ENCODE measurements around the gene CCDC192.

GRCh38 chr5:127840809-127841208 is 137.6 kb downstream of the CCDC192 start:
- TF ChIP-seq, protein P1, sequence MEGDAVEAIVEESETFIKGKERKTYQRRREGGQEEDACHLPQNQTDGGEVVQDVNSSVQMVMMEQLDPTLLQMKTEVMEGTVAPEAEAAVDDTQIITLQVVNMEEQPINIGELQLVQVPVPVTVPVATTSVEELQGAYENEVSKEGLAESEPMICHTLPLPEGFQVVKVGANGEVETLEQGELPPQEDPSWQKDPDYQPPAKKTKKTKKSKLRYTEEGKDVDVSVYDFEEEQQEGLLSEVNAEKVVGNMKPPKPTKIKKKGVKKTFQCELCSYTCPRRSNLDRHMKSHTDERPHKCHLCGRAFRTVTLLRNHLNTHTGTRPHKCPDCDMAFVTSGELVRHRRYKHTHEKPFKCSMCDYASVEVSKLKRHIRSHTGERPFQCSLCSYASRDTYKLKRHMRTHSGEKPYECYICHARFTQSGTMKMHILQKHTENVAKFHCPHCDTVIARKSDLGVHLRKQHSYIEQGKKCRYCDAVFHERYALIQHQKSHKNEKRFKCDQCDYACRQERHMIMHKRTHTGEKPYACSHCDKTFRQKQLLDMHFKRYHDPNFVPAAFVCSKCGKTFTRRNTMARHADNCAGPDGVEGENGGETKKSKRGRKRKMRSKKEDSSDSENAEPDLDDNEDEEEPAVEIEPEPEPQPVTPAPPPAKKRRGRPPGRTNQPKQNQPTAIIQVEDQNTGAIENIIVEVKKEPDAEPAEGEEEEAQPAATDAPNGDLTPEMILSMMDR (IDR thresholded peaks at IDR 0.05) = no peak
- TF ChIP-seq JUNB (IDR thresholded peaks at IDR 0.05) = no peak
- no peak for TF ChIP-seq CHD2 (IDR thresholded peaks at IDR 0.05; ENCODE audit: low read length, partially characterized antibody)
- TF ChIP-seq NR3C1 (IDR thresholded peaks at IDR 0.05) = no peak
- no peak for TF ChIP-seq HDAC2 (IDR thresholded peaks at IDR 0.05)
- TF ChIP-seq POLR2A (IDR thresholded peaks at IDR 0.05; ENCODE audit: low read length) = no peak
- TF ChIP-seq MYC (IDR thresholded peaks at IDR 0.05; ENCODE audit: borderline replicate concordance, low read length) = no peak
- no peak for TF ChIP-seq SREBF2 (IDR thresholded peaks at IDR 0.05)
- no peak for TF ChIP-seq CEBPB (IDR thresholded peaks at IDR 0.05)
- no peak for TF ChIP-seq FOSL2 (IDR thresholded peaks at IDR 0.05)
- no peak for TF ChIP-seq FOSL2 (CRISPR knock-in tag; IDR thresholded peaks at IDR 0.05)
- TF ChIP-seq, protein P2, sequence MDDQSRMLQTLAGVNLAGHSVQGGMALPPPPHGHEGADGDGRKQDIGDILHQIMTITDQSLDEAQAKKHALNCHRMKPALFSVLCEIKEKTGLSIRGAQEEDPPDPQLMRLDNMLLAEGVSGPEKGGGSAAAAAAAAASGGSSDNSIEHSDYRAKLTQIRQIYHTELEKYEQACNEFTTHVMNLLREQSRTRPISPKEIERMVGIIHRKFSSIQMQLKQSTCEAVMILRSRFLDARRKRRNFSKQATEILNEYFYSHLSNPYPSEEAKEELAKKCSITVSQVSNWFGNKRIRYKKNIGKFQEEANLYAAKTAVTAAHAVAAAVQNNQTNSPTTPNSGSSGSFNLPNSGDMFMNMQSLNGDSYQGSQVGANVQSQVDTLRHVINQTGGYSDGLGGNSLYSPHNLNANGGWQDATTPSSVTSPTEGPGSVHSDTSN (IDR thresholded peaks at IDR 0.05) = no peak
- no peak for TF ChIP-seq PHF8 (IDR thresholded peaks at IDR 0.05; ENCODE audit: borderline replicate concordance, low read depth)
- no peak for TF ChIP-seq KDM1A (IDR thresholded peaks at IDR 0.05; ENCODE audit: low read depth)
- no peak for TF ChIP-seq BHLHE40 (IDR thresholded peaks at IDR 0.05; ENCODE audit: low read depth, low read length)
